Astrocyte (in vitro differentiated cells and primary cell): Measurements from ENCODE around the gene UNKL. TPM values are rescaled to one million over a fixed set of nuclear protein-coding genes. Genes with fewer than 3 reads are reported as not detected.
A peak's percentile ranks its signal among the peaks of the same experiment; 100 is the strongest.

Experiments used
- DNase-seq: peaks from one replicate; pipeline ENCODE4 v3.0.0-alpha.2; 2010; ENCODE audit warnings: low read depth
- FAIRE-seq: peaks from 2 replicates; lab custom pipeline; 2011; peaks lifted over from hg19 to GRCh38; lab: Jason Lieb, UNC
- H2AFZ ChIP-seq: 2 replicates; pipeline ENCODE4 v1.6.0; 2012; ENCODE audit warnings: low read depth, low read length, inconsistent platforms
- H3K27ac ChIP-seq: 2 replicates; pipeline ENCODE4 v1.5.1; 2011; ENCODE audit warnings: low read depth, low read length, inconsistent platforms
- H3K27me3 ChIP-seq: 2 replicates; pipeline ENCODE4 v1.6.0; 2011; ENCODE audit warnings: low read length, inconsistent platforms; ENCODE audit not compliant: insufficient read depth
- H3K36me3 ChIP-seq: 2 replicates; pipeline ENCODE4 v1.5.1; 2011; ENCODE audit warnings: low read length, inconsistent platforms; ENCODE audit not compliant: insufficient read depth
- H3K4me1 ChIP-seq: 2 replicates; pipeline ENCODE4 v1.5.1; 2011; ENCODE audit warnings: low read length, inconsistent platforms; ENCODE audit not compliant: insufficient read depth
- H3K4me2 ChIP-seq: 2 replicates; pipeline ENCODE4 v1.6.0; 2012; ENCODE audit warnings: low read length, inconsistent platforms
- H3K4me3 ChIP-seq: 2 replicates; pipeline ENCODE4 v1.5.1; 2011; ENCODE audit warnings: low read depth, mild to moderate bottlenecking, low read length, inconsistent platforms; ENCODE audit not compliant: insufficient read depth
- H3K79me2 ChIP-seq: 2 replicates; pipeline ENCODE4 v1.6.0; 2012; ENCODE audit warnings: mild to moderate bottlenecking, low read length, inconsistent platforms; ENCODE audit not compliant: insufficient read depth
- H3K9ac ChIP-seq: 2 replicates; pipeline ENCODE4 v1.6.0; 2012; ENCODE audit warnings: mild to moderate bottlenecking, low read length, inconsistent platforms
- H3K9me3 ChIP-seq: 2 replicates; pipeline ENCODE4 v1.5.1; 2012; ENCODE audit warnings: low read depth, mild to moderate bottlenecking, low read length, inconsistent platforms; ENCODE audit not compliant: insufficient read depth
- H4K20me1 ChIP-seq: 2 replicates; pipeline ENCODE4 v1.6.0; 2012; ENCODE audit warnings: low read length, inconsistent platforms; ENCODE audit not compliant: insufficient read depth
- H3K27ac Mint-ChIP-seq: one replicate; pipeline ENCODE4 v1.8.0; 2021; ENCODE audit warnings: mild to moderate bottlenecking, mixed read lengths; ENCODE audit not compliant: unreplicated experiment
- H3K27me3 Mint-ChIP-seq: one replicate; pipeline ENCODE4 v1.8.0; 2021; ENCODE audit warnings: low read depth, mixed read lengths; ENCODE audit not compliant: unreplicated experiment
- H3K36me3 Mint-ChIP-seq: one replicate; pipeline ENCODE4 v1.8.0; 2021; ENCODE audit warnings: low read depth, mixed read lengths; ENCODE audit not compliant: unreplicated experiment
- H3K4me1 Mint-ChIP-seq: one replicate; pipeline ENCODE4 v1.8.0; 2021; ENCODE audit warnings: low read depth, mixed read lengths; ENCODE audit not compliant: unreplicated experiment
- H3K4me3 Mint-ChIP-seq: one replicate; pipeline ENCODE4 v1.8.0; 2021; ENCODE audit warnings: mild to moderate bottlenecking, moderate library complexity, mixed read lengths; ENCODE audit not compliant: unreplicated experiment
- H3K9me3 Mint-ChIP-seq: one replicate; pipeline ENCODE4 v1.8.0; 2021; ENCODE audit warnings: mild to moderate bottlenecking, mixed read lengths; ENCODE audit not compliant: unreplicated experiment
- EZH2 ChIP-seq: IDR thresholded peaks from 2 replicates; pipeline ENCODE4 v1.6.1; 2012; ENCODE audit warnings: mild to moderate bottlenecking, low read length, inconsistent platforms; ENCODE audit not compliant: insufficient read depth
- total RNA-seq: library from RNA; stranded (reverse); gene quantifications from 2 replicates; pipeline ENCODE4 v1.2.1, GENCODE V29; 2021
- TF ChIP-seq, protein P1 (sequence below): IDR thresholded peaks from 2 replicates; pipeline ENCODE4 v1.5.1; 2011; ENCODE audit warnings: low read depth, mild to moderate bottlenecking, inconsistent platforms, low read length, moderate library complexity; ENCODE audit not compliant: insufficient read depth

Gene UNKL
- total RNA-seq, 1 donor from 2014 or later = 10.7 TPM

DNA sequence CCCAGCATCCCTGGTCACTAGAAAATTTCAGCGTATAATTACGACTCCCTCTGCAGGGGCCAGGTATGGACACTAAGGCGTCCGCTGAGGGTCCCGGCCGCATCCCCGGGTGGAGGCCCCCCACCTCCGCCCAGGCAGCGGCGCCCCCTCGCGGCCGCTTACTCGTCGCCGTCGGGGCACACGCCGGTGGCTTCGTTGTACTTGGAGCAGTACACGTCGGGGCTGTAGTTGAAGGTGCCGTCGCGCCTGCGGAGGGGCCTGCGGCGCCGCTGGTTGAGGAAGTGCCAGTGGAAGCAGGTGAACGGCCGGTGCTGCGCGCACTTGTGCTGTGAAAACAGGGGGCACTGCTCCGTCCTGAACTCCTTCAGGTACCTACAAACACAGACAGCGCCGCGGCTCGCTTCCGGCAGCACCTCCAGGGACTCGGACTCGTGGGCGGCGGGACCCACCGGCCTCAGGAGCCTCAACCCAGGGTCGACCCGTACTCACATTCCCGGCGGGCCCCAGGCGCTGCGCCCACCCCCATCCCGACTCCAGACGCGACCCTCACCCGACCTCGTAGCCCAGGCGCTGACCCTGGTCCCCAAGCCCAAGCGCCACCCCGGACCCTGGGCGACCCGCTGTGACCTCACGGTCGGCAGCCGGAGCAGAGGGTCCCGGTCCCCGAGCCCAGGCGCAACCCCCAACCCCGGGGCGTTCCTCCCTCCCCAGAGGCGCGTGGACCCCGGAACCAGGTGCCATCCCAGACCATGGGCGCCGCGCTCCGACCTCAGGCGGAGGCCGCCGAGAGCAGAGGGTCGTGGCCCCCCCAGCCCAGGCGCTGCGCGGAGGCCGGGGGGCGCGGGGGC is 596 bp downstream of the UNKL start:
- DNase-seq (peak; percentile 8), FAIRE-seq (no peak)
- peak overlapping the region; percentile 90 for H3K4me2 ChIP-seq

DNA sequence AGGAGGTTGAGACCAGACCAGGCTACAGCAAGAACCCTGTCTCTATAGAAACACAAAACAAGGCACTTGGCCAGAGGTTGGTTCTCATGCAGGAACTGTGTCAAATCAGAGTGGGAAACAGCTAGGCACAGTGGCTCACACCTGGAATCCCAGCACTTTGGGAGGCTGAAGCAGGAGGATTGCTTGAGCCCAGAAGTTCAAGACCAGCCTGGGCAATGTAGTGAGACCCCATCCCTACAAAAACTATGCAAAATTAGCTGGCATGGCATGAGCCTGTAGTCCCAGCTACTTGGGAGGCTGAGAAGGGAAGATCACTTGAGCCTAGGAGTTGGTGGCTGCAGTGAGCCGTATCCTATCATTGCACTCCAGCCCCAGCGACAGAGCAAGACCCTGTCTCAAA is 1.7 kb downstream of the UNKL start:
- no peak overlapping the region for H3K27ac ChIP-seq
- TF ChIP-seq, protein P1, sequence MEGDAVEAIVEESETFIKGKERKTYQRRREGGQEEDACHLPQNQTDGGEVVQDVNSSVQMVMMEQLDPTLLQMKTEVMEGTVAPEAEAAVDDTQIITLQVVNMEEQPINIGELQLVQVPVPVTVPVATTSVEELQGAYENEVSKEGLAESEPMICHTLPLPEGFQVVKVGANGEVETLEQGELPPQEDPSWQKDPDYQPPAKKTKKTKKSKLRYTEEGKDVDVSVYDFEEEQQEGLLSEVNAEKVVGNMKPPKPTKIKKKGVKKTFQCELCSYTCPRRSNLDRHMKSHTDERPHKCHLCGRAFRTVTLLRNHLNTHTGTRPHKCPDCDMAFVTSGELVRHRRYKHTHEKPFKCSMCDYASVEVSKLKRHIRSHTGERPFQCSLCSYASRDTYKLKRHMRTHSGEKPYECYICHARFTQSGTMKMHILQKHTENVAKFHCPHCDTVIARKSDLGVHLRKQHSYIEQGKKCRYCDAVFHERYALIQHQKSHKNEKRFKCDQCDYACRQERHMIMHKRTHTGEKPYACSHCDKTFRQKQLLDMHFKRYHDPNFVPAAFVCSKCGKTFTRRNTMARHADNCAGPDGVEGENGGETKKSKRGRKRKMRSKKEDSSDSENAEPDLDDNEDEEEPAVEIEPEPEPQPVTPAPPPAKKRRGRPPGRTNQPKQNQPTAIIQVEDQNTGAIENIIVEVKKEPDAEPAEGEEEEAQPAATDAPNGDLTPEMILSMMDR = no peak
- no peak for TF ChIP-seq EZH2
- H3K4me1 Mint-ChIP-seq = peaks cover 4% of the 10 kb centered on the region
- H3K9me3 ChIP-seq = no peaks in the 10 kb centered on the region
- no peaks in the 10 kb centered on the region for H3K4me1 ChIP-seq
- H2AFZ ChIP-seq = no peak overlapping the region
- no peaks in the 10 kb centered on the region for H3K9me3 Mint-ChIP-seq
- no peak for DNase-seq
- H3K4me3 Mint-ChIP-seq = peak overlapping the region; percentile 50
- H3K36me3 Mint-ChIP-seq = peaks cover 4% of the 10 kb centered on the region
- H3K27ac Mint-ChIP-seq = no peak overlapping the region
- no peaks in the 10 kb centered on the region for H3K36me3 ChIP-seq
- H3K27me3 ChIP-seq = no peaks in the 10 kb centered on the region
- no peak overlapping the region for H3K4me2 ChIP-seq
- no peak overlapping the region for H3K4me3 ChIP-seq
- H4K20me1 ChIP-seq = peaks cover 4% of the 10 kb centered on the region
- peaks cover 5% of the 10 kb centered on the region for H3K79me2 ChIP-seq
- no peak overlapping the region for H3K9ac ChIP-seq
- H3K27me3 Mint-ChIP-seq = no peaks in the 10 kb centered on the region
- FAIRE-seq = no peak

More for the DNA sequence above, 596 bp downstream of the UNKL start:
- Histone ChIP-seq H2AFZ (peak overlapping the region; percentile 84), H4K20me1 (peaks cover 4% of the 10 kb centered on the region), H3K27ac (no peak overlapping the region), H3K36me3 (no peaks in the 10 kb centered on the region), H3K9ac (peak overlapping the region; percentile 80), H3K4me3 (peak overlapping the region; percentile 74), H3K79me2 (peaks cover 14% of the 10 kb centered on the region), H3K27me3 (no peaks in the 10 kb centered on the region), H3K4me1 (no peaks in the 10 kb centered on the region), H3K9me3 (no peaks in the 10 kb centered on the region)
- Mint-ChIP-seq H3K36me3 (peaks cover 4% of the 10 kb centered on the region), H3K9me3 (no peaks in the 10 kb centered on the region), H3K4me3 (peak overlapping the region; percentile 82), H3K27me3 (no peaks in the 10 kb centered on the region), H3K27ac (no peak overlapping the region), H3K4me1 (peaks cover 6% of the 10 kb centered on the region)
- TF ChIP-seq EZH2 = no peak
- TF ChIP-seq, protein P1 = peak; percentile 26
